Astrocyte (in vitro differentiated cells and primary cell): ENCODE data around the gene CACNA2D1. TPM values are rescaled to one million over a fixed set of nuclear protein-coding genes. Genes with fewer than 3 reads are reported as not detected.

Experiments used
- DNase-seq: peaks from one replicate; pipeline ENCODE4 v3.0.0-alpha.2; 2010; ENCODE audit warnings: low read depth
- FAIRE-seq: peaks from 2 replicates; lab custom pipeline; 2011; peaks lifted over from hg19 to GRCh38; lab: Jason Lieb, UNC
- H2AFZ ChIP-seq: 2 replicates; pipeline ENCODE4 v1.6.0; 2012; ENCODE audit warnings: low read depth, low read length, inconsistent platforms
- H3K27ac ChIP-seq: 2 replicates; pipeline ENCODE4 v1.5.1; 2011; ENCODE audit warnings: low read depth, low read length, inconsistent platforms
- H3K27me3 ChIP-seq: 2 replicates; pipeline ENCODE4 v1.6.0; 2011; ENCODE audit warnings: low read length, inconsistent platforms; ENCODE audit not compliant: insufficient read depth
- H3K36me3 ChIP-seq: 2 replicates; pipeline ENCODE4 v1.5.1; 2011; ENCODE audit warnings: low read length, inconsistent platforms; ENCODE audit not compliant: insufficient read depth
- H3K4me1 ChIP-seq: 2 replicates; pipeline ENCODE4 v1.5.1; 2011; ENCODE audit warnings: low read length, inconsistent platforms; ENCODE audit not compliant: insufficient read depth
- H3K4me2 ChIP-seq: 2 replicates; pipeline ENCODE4 v1.6.0; 2012; ENCODE audit warnings: low read length, inconsistent platforms
- H3K4me3 ChIP-seq: 2 replicates; pipeline ENCODE4 v1.5.1; 2011; ENCODE audit warnings: low read depth, mild to moderate bottlenecking, low read length, inconsistent platforms; ENCODE audit not compliant: insufficient read depth
- H3K79me2 ChIP-seq: 2 replicates; pipeline ENCODE4 v1.6.0; 2012; ENCODE audit warnings: mild to moderate bottlenecking, low read length, inconsistent platforms; ENCODE audit not compliant: insufficient read depth
- H3K9ac ChIP-seq: 2 replicates; pipeline ENCODE4 v1.6.0; 2012; ENCODE audit warnings: mild to moderate bottlenecking, low read length, inconsistent platforms
- H3K9me3 ChIP-seq: 2 replicates; pipeline ENCODE4 v1.5.1; 2012; ENCODE audit warnings: low read depth, mild to moderate bottlenecking, low read length, inconsistent platforms; ENCODE audit not compliant: insufficient read depth
- H4K20me1 ChIP-seq: 2 replicates; pipeline ENCODE4 v1.6.0; 2012; ENCODE audit warnings: low read length, inconsistent platforms; ENCODE audit not compliant: insufficient read depth
- H3K27ac Mint-ChIP-seq: one replicate; pipeline ENCODE4 v1.8.0; 2021; ENCODE audit warnings: mild to moderate bottlenecking, mixed read lengths; ENCODE audit not compliant: unreplicated experiment
- H3K27me3 Mint-ChIP-seq: one replicate; pipeline ENCODE4 v1.8.0; 2021; ENCODE audit warnings: low read depth, mixed read lengths; ENCODE audit not compliant: unreplicated experiment
- H3K36me3 Mint-ChIP-seq: one replicate; pipeline ENCODE4 v1.8.0; 2021; ENCODE audit warnings: low read depth, mixed read lengths; ENCODE audit not compliant: unreplicated experiment
- H3K4me1 Mint-ChIP-seq: one replicate; pipeline ENCODE4 v1.8.0; 2021; ENCODE audit warnings: low read depth, mixed read lengths; ENCODE audit not compliant: unreplicated experiment
- H3K4me3 Mint-ChIP-seq: one replicate; pipeline ENCODE4 v1.8.0; 2021; ENCODE audit warnings: mild to moderate bottlenecking, moderate library complexity, mixed read lengths; ENCODE audit not compliant: unreplicated experiment
- H3K9me3 Mint-ChIP-seq: one replicate; pipeline ENCODE4 v1.8.0; 2021; ENCODE audit warnings: mild to moderate bottlenecking, mixed read lengths; ENCODE audit not compliant: unreplicated experiment
- EZH2 ChIP-seq: IDR thresholded peaks from 2 replicates; pipeline ENCODE4 v1.6.1; 2012; ENCODE audit warnings: mild to moderate bottlenecking, low read length, inconsistent platforms; ENCODE audit not compliant: insufficient read depth
- total RNA-seq: library from RNA; stranded (reverse); gene quantifications from 2 replicates; pipeline ENCODE4 v1.2.1, GENCODE V29; 2021
- TF ChIP-seq, protein P1 (sequence below): IDR thresholded peaks from 2 replicates; pipeline ENCODE4 v1.5.1; 2011; ENCODE audit warnings: low read depth, mild to moderate bottlenecking, inconsistent platforms, low read length, moderate library complexity; ENCODE audit not compliant: insufficient read depth

Gene CACNA2D1
- total RNA-seq, 1 donor from 2014 or later: 53.4 TPM

GRCh38 chr7:82294865-82295264 is 148.7 kb downstream of the CACNA2D1 start:
- no peaks in the 10 kb centered on the region for H3K9me3 Mint-ChIP-seq
- no peaks in the 10 kb centered on the region for H3K4me1 Mint-ChIP-seq
- Histone ChIP-seq H3K4me3 (no peak overlapping the region), H3K9me3 (no peaks in the 10 kb centered on the region), H3K79me2 (no peaks in the 10 kb centered on the region), H3K27me3 (no peaks in the 10 kb centered on the region), H3K9ac (no peak overlapping the region), H4K20me1 (peaks cover 3% of the 10 kb centered on the region), H3K4me1 (no peaks in the 10 kb centered on the region), H2AFZ (no peak overlapping the region), H3K36me3 (no peaks in the 10 kb centered on the region), H3K27ac (no peak overlapping the region), H3K4me2 (no peak overlapping the region)
- no peaks in the 10 kb centered on the region for H3K36me3 Mint-ChIP-seq
- DNase-seq: no peak
- FAIRE-seq: no peak
- H3K27me3 Mint-ChIP-seq: no peaks in the 10 kb centered on the region
- H3K4me3 Mint-ChIP-seq: no peak overlapping the region
- H3K27ac Mint-ChIP-seq: no peak overlapping the region
- TF ChIP-seq, protein P1, sequence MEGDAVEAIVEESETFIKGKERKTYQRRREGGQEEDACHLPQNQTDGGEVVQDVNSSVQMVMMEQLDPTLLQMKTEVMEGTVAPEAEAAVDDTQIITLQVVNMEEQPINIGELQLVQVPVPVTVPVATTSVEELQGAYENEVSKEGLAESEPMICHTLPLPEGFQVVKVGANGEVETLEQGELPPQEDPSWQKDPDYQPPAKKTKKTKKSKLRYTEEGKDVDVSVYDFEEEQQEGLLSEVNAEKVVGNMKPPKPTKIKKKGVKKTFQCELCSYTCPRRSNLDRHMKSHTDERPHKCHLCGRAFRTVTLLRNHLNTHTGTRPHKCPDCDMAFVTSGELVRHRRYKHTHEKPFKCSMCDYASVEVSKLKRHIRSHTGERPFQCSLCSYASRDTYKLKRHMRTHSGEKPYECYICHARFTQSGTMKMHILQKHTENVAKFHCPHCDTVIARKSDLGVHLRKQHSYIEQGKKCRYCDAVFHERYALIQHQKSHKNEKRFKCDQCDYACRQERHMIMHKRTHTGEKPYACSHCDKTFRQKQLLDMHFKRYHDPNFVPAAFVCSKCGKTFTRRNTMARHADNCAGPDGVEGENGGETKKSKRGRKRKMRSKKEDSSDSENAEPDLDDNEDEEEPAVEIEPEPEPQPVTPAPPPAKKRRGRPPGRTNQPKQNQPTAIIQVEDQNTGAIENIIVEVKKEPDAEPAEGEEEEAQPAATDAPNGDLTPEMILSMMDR: no peak
- no peak for TF ChIP-seq EZH2

- Mint-ChIP-seq H3K27ac (no peak overlapping the region), H3K9me3 (no peaks in the 10 kb centered on the region), H3K36me3 (no peaks in the 10 kb centered on the region), H3K27me3 (no peaks in the 10 kb centered on the region), H3K4me3 (no peak overlapping the region), H3K4me1 (peaks cover 2% of the 10 kb centered on the region)
- H3K27me3 ChIP-seq: no peaks in the 10 kb centered on the region
- no peak overlapping the region for H3K4me3 ChIP-seq
- peak; percentile 16 for DNase-seq
- H3K36me3 ChIP-seq: no peaks in the 10 kb centered on the region
- H3K4me1 ChIP-seq: no peaks in the 10 kb centered on the region
- H3K4me2 ChIP-seq: no peak overlapping the region
- H3K9ac ChIP-seq: no peak overlapping the region
- no peaks in the 10 kb centered on the region for H3K79me2 ChIP-seq
- FAIRE-seq: no peak
- H4K20me1 ChIP-seq: peaks cover 3% of the 10 kb centered on the region
- no peak for TF ChIP-seq EZH2
- TF ChIP-seq, protein P1: no peak
- H2AFZ ChIP-seq: no peak overlapping the region
- H3K9me3 ChIP-seq: no peaks in the 10 kb centered on the region
- H3K27ac ChIP-seq: no peak overlapping the region
Observed at GRCh38 chr7:82294382-82294784, 149.2 kb downstream of the CACNA2D1 start.

- Histone ChIP-seq H3K27me3 (no peaks in the 10 kb centered on the region), H3K36me3 (no peaks in the 10 kb centered on the region), H4K20me1 (peaks cover 3% of the 10 kb centered on the region), H3K9ac (no peak overlapping the region), H2AFZ (no peak overlapping the region), H3K4me1 (no peaks in the 10 kb centered on the region), H3K27ac (no peak overlapping the region), H3K4me2 (no peak overlapping the region), H3K4me3 (no peak overlapping the region), H3K9me3 (no peaks in the 10 kb centered on the region), H3K79me2 (no peaks in the 10 kb centered on the region)
- H3K4me3 Mint-ChIP-seq: no peak overlapping the region
- no peaks in the 10 kb centered on the region for H3K36me3 Mint-ChIP-seq
- FAIRE-seq: no peak
- no peak for TF ChIP-seq EZH2
- no peaks in the 10 kb centered on the region for H3K27me3 Mint-ChIP-seq
- no peak overlapping the region for H3K27ac Mint-ChIP-seq
- peaks cover 7% of the 10 kb centered on the region for H3K4me1 Mint-ChIP-seq
- no peaks in the 10 kb centered on the region for H3K9me3 Mint-ChIP-seq
- no peak for DNase-seq
Observed at GRCh38 chr7:82293467-82293866, 150.1 kb downstream of the CACNA2D1 start.
